Neural progenitor cell (in vitro differentiated cells): ENCODE results near the gene TUBG2.

ENCODE experiments used
- EZH2phosphoT487 ChIP-seq: fragments of 200-600 bp; sonication (generic); IDR thresholded peaks from 2 replicates; pipeline ENCODE4 v1.6.1; 2017; ENCODE audit warnings: antibody characterized with exemption
- TF ChIP-seq, protein P1 (sequence below): fragments of 200-600 bp; sonication (generic); IDR thresholded peaks from 2 replicates; pipeline ENCODE4 v1.5.1; 2017; ENCODE audit warnings: antibody characterized with exemption, mild to moderate bottlenecking

DNA sequence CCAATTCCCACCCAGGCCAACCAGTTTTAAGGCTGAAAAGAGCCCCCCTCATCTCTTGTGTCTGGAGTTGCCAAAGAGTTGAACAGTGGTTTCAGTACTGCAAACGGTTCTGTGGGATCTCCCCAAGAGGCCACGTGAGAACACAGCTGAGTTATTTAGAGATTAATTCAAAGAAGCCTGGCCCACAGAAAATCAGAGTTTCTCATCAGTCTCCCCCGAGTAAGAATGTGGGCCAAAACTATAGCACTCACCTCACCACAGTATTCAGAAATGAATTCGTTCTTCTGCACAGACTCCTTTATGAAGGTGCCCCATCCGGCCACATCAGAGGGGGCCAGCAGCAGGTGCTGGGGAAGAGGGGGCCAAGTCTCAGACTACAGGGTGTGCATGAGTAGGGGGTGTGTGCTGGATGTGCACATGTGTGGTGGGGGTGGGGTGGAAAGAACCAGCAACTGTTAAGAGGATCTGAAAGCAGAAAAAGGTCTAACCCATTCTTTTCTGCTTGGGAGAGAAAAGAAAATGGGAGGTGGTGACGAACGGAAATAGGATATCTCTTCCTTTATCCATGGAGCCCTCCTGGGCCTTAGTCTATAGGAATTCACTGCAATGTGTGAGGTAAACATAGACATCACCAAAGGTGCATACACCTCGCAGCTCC lies 45.9 kb downstream of the TUBG2 start:
- TF ChIP-seq, protein P1, sequence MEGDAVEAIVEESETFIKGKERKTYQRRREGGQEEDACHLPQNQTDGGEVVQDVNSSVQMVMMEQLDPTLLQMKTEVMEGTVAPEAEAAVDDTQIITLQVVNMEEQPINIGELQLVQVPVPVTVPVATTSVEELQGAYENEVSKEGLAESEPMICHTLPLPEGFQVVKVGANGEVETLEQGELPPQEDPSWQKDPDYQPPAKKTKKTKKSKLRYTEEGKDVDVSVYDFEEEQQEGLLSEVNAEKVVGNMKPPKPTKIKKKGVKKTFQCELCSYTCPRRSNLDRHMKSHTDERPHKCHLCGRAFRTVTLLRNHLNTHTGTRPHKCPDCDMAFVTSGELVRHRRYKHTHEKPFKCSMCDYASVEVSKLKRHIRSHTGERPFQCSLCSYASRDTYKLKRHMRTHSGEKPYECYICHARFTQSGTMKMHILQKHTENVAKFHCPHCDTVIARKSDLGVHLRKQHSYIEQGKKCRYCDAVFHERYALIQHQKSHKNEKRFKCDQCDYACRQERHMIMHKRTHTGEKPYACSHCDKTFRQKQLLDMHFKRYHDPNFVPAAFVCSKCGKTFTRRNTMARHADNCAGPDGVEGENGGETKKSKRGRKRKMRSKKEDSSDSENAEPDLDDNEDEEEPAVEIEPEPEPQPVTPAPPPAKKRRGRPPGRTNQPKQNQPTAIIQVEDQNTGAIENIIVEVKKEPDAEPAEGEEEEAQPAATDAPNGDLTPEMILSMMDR, result no peak
- no peak for TF ChIP-seq EZH2phosphoT487
